Amygdala (tissue), 56 donors: Measurements from ENCODE around the gene RFX4.
"Not testable (repeated sequence)": the region's sequence is repeated elsewhere in the genome, so short reads cannot be mapped to it uniquely, and the experiment has no call there.

ENCODE experiments used
- DNase-seq, 56 donors: peaks; one replicate each; lab custom pipeline; 2025; lab: John Stamatoyannopoulos, UW

The RFX4 gene

GRCh38 chr12:106681210-106681609 is 98.4 kb downstream of the RFX4 start:
- no peak for DNase-seq

GRCh38 chr12:106682594-106683234 is 99.9 kb downstream of the RFX4 start:
- DNase-seq, result no peak

GRCh38 chr12:106684497-106684896 is 101.7 kb downstream of the RFX4 start:
- DNase-seq, result no peak

- no peak for DNase-seq
These were observed 102.6 kb downstream of the RFX4 start for GRCh38 chr12:106685381-106685780.

- no peak for DNase-seq
These were observed 104.9 kb downstream of the RFX4 start for GRCh38 chr12:106687672-106688071.

- no peak for DNase-seq
These were observed 107.9 kb downstream of the RFX4 start for GRCh38 chr12:106690569-106691305.

- DNase-seq, result not testable (repeated sequence)
These were observed 109.2 kb downstream of the RFX4 start for GRCh38 chr12:106692033-106692432.

GRCh38 chr12:106692896-106693820 is 110.4 kb downstream of the RFX4 start:
- peak in 1 of 56 donors; percentile 42 for DNase-seq

- no peak for DNase-seq
These were observed 113.3 kb downstream of the RFX4 start for GRCh38 chr12:106696071-106696470.

- no peak for DNase-seq
These were observed 114.0 kb downstream of the RFX4 start for GRCh38 chr12:106696681-106697417.

- DNase-seq, result no peak
These were observed 121.3 kb downstream of the RFX4 start for GRCh38 chr12:106704081-106704480.

- DNase-seq, result no peak
These were observed 123.2 kb downstream of the RFX4 start for GRCh38 chr12:106705971-106706370.

- DNase-seq, result no peak
These were observed 126.3 kb downstream of the RFX4 start for GRCh38 chr12:106709068-106709511.

GRCh38 chr12:106710143-106710893 is 127.5 kb downstream of the RFX4 start:
- no peak for DNase-seq

GRCh38 chr12:106711316-106711715 is 128.5 kb downstream of the RFX4 start:
- no peak for DNase-seq

- no peak for DNase-seq
These were observed 130.0 kb downstream of the RFX4 start for GRCh38 chr12:106712768-106713167.

GRCh38 chr12:106714926-106715325 is 132.1 kb downstream of the RFX4 start:
- no peak for DNase-seq

- no peak for DNase-seq
These were observed 132.8 kb downstream of the RFX4 start for GRCh38 chr12:106715582-106715981.

GRCh38 chr12:106717673-106718072 is 134.9 kb downstream of the RFX4 start:
- no peak for DNase-seq

- no peak for DNase-seq
These were observed 137.1 kb downstream of the RFX4 start for GRCh38 chr12:106719879-106720278.
